Mesenchymal stem cell (in vitro differentiated cells and primary cell): ENCODE measurements around the gene PIGBOS1.
A peak's percentile ranks its signal among the peaks of the same experiment; 100 is the strongest.

Experiments used
- DNase-seq: peaks from one replicate; pipeline ENCODE4 v3.0.0-alpha.2; 2013
- H2AFZ ChIP-seq: one replicate; pipeline ENCODE4 v1.6.1; 2013; ENCODE audit warnings: low read depth, mild to moderate bottlenecking, control low read depth, inconsistent platforms, low read length, moderate library complexity
- H2AK5ac ChIP-seq: 2 replicates; pipeline ENCODE4 v1.6.1; 2013; ENCODE audit warnings: low read length, moderate library complexity, mild to moderate bottlenecking, inconsistent platforms; ENCODE audit not compliant: severe bottlenecking
- H2BK120ac ChIP-seq: one replicate; pipeline ENCODE4 v1.6.1; 2013; ENCODE audit warnings: low read depth, mild to moderate bottlenecking, inconsistent platforms, low read length, moderate library complexity
- H2BK12ac ChIP-seq, 2 experiments: one replicate each; pipeline ENCODE4 v1.6.1; 2013; ENCODE audit warnings: inconsistent platforms in 2 of 2, low read length in 2 of 2, mild to moderate bottlenecking in 2 of 2, moderate library complexity in 2 of 2, control low read depth in 1 of 2
- H2BK15ac ChIP-seq: one replicate; pipeline ENCODE4 v1.6.1; 2013; ENCODE audit warnings: mild to moderate bottlenecking, low read depth, inconsistent platforms; ENCODE audit not compliant: poor library complexity, severe bottlenecking
- H2BK5ac ChIP-seq: 2 replicates; pipeline ENCODE4 v1.6.1; 2013; ENCODE audit warnings: low read depth, mild to moderate bottlenecking, low read length, control low read depth, inconsistent platforms; ENCODE audit not compliant: poor library complexity, severe bottlenecking
- H3K14ac ChIP-seq, 2 experiments: one replicate each; pipeline ENCODE4 v1.6.1; 2013; ENCODE audit warnings: inconsistent platforms in 2 of 2, low read length in 2 of 2, control low read depth in 1 of 2, mild to moderate bottlenecking in 1 of 2, moderate library complexity in 1 of 2
- H3K18ac ChIP-seq, 2 experiments: one replicate each; pipeline ENCODE4 v1.6.1; 2013; ENCODE audit warnings: inconsistent platforms in 2 of 2, low read length in 2 of 2, control low read depth in 1 of 2, low read depth in 1 of 2, mild to moderate bottlenecking in 1 of 2
- H3K23ac ChIP-seq, 2 experiments: one replicate each; pipeline ENCODE4 v1.6.1; 2013; ENCODE audit warnings: inconsistent platforms in 2 of 2, low read length in 2 of 2, mild to moderate bottlenecking in 2 of 2, moderate library complexity in 2 of 2, control low read depth in 1 of 2
- H3K27ac ChIP-seq: 2 replicates; pipeline ENCODE4 v1.5.1; 2013; ENCODE audit warnings: mild to moderate bottlenecking, moderate library complexity, low read length, control low read depth, inconsistent platforms; ENCODE audit not compliant: poor library complexity, severe bottlenecking
- H3K27me3 ChIP-seq, 2 experiments: 2 replicates each; pipeline versions ENCODE4 v1.6.1 to v1.7.0; 2013; ENCODE audit warnings: low read length in 2 of 2, mild to moderate bottlenecking in 2 of 2, moderate library complexity in 2 of 2, control low read depth in 1 of 2, inconsistent platforms in 1 of 2; ENCODE audit not compliant: control insufficient read depth in 1 of 2, insufficient read depth in 1 of 2
- H3K36me3 ChIP-seq, 2 experiments: 2 replicates each; pipeline versions ENCODE4 v1.6.1 to v1.7.0; 2013; ENCODE audit warnings: low read length in 2 of 2, control low read depth in 1 of 2, inconsistent platforms in 1 of 2, low read depth in 1 of 2, mild to moderate bottlenecking in 1 of 2; ENCODE audit not compliant: insufficient read depth in 2 of 2, control insufficient read depth in 1 of 2
- H3K4ac ChIP-seq, 2 experiments: one replicate each; pipeline ENCODE4 v1.6.1; 2013; ENCODE audit warnings: inconsistent platforms in 2 of 2, low read length in 2 of 2, mild to moderate bottlenecking in 2 of 2, moderate library complexity in 2 of 2, control low read depth in 1 of 2, low read depth in 1 of 2
- H3K4me1 ChIP-seq: 2 replicates; pipeline ENCODE4 v1.6.1; 2013; ENCODE audit warnings: low read depth, low read length, control low read depth; ENCODE audit not compliant: control insufficient read depth, insufficient read depth
- H3K4me2 ChIP-seq: 2 replicates; pipeline ENCODE4 v1.6.1; 2013; ENCODE audit warnings: low read length, mild to moderate bottlenecking, inconsistent platforms; ENCODE audit not compliant: poor library complexity, severe bottlenecking
- H3K4me3 ChIP-seq, 2 experiments: 2 replicates each; pipeline versions ENCODE4 v1.5.1 to v1.7.0; 2013; ENCODE audit warnings: low read length in 2 of 2, mild to moderate bottlenecking in 2 of 2, control low read depth in 1 of 2, low read depth in 1 of 2; ENCODE audit not compliant: insufficient read depth in 1 of 2
- H3K79me1 ChIP-seq: replicated peaks from 2 replicates; pipeline ENCODE4 v1.6.1; 2013; ENCODE audit warnings: mild to moderate bottlenecking, control low read depth, low read length, inconsistent platforms; ENCODE audit not compliant: poor library complexity, severe bottlenecking
- H3K9ac ChIP-seq: 2 replicates; pipeline ENCODE4 v1.7.0; 2013; ENCODE audit warnings: mild to moderate bottlenecking, low read length, moderate library complexity
- H3K9me3 ChIP-seq: 2 replicates; pipeline ENCODE4 v1.7.0; 2013; ENCODE audit warnings: mild to moderate bottlenecking, low read length; ENCODE audit not compliant: control insufficient read depth
- H4K8ac ChIP-seq: one replicate; pipeline ENCODE4 v1.6.1; 2013; ENCODE audit warnings: inconsistent platforms, mild to moderate bottlenecking, low read length, moderate library complexity
- H4K91ac ChIP-seq: one replicate; pipeline ENCODE4 v1.6.1; 2013; ENCODE audit warnings: mild to moderate bottlenecking, low read length, inconsistent platforms
- WGBS: methylation state at CpG from one replicate; pipeline ENCODE4 v1.1.7; 2013; ENCODE audit warnings: mixed read lengths; 5-methylcytosine and 5-hydroxymethylcytosine counted together

PIGBOS1 gene

GRCh38 chr15:55289746-55290527 is 29.0 kb downstream of the PIGBOS1 start, which contains the start of gene RAB27A:
Gene RAB27A (minus strand): TSS chr15:55289813. CDS start chr15:55234934, 54,879 bp downstream.
- H3K79me1 ChIP-seq: peaks cover 10% of the 10 kb centered on the region
- peak within 1 kb of the TSS; percentile 74 to 84 for H3K18ac ChIP-seq
- H3K27ac ChIP-seq: peak within 1 kb of the TSS; percentile 49
- peak within 1 kb of the TSS; percentile 80 for H4K91ac ChIP-seq
- DNase-seq: peak; percentile 87
- H3K9ac ChIP-seq: peak within 1 kb of the TSS; percentile 98
- peak within 1 kb of the TSS; percentile 96 for H2BK15ac ChIP-seq
- no peaks in the 10 kb centered on the region for H3K9me3 ChIP-seq
- no peak within 1 kb of the TSS for H2AK5ac ChIP-seq
- H3K23ac ChIP-seq: peak within 1 kb of the TSS in 1 of 2 experiments; percentile 75
- peak within 1 kb of the TSS; percentile 78 for H2BK120ac ChIP-seq
- WGBS: under 1% methylated on average over 52 of the region's 69 CpGs
- H3K36me3 ChIP-seq: peaks cover 0 to 7% of the 10 kb centered on the region in 2 experiments
- H3K27me3 ChIP-seq: no peaks in the 10 kb centered on the region
- peak within 1 kb of the TSS; percentile 89 to 91 for H3K14ac ChIP-seq
- H2BK5ac ChIP-seq: peak within 1 kb of the TSS; percentile 10
- H2AFZ ChIP-seq: peak within 1 kb of the TSS; percentile 60
- H4K8ac ChIP-seq: peak within 1 kb of the TSS; percentile 97
- H3K4me1 ChIP-seq: peaks cover 3% of the 10 kb centered on the region
- H2BK12ac ChIP-seq: peak within 1 kb of the TSS; percentile 71 to 75
- peak within 1 kb of the TSS; percentile 89 for H3K4me2 ChIP-seq
- peak within 1 kb of the TSS; percentile 52 to 89 for H3K4ac ChIP-seq
- H3K4me3 ChIP-seq: peak within 1 kb of the TSS; percentile 75 to 92

GRCh38 chr15:55289011-55289745 is 29.7 kb downstream of the PIGBOS1 start:
- 3% methylated on average over 33 of the region's 37 CpGs for WGBS

GRCh38 chr15:55288006-55288717 is 30.8 kb downstream of the PIGBOS1 start:
- Histone ChIP-seq H3K4me2 (no peak overlapping the region), H3K23ac (no peak overlapping the region), H3K9me3 (no peaks in the 10 kb centered on the region), H3K9ac (peak overlapping the region; percentile 98), H2AFZ (no peak overlapping the region), H3K18ac (no peak overlapping the region), H3K27ac (no peak overlapping the region), H3K36me3 (peaks cover 0 to 7% of the 10 kb centered on the region in 2 experiments), H3K4ac (no peak overlapping the region), H2BK12ac (no peak overlapping the region), H3K79me1 (peaks cover 12% of the 10 kb centered on the region), H3K14ac (no peak overlapping the region), H3K4me3 (peak overlapping the region in 1 of 2 experiments; percentile 92), H2BK5ac (no peak overlapping the region), H4K91ac (no peak overlapping the region), H3K27me3 (no peaks in the 10 kb centered on the region), H2BK15ac (no peak overlapping the region), H2AK5ac (no peak overlapping the region), H2BK120ac (no peak overlapping the region), H4K8ac (no peak overlapping the region), H3K4me1 (peaks cover 3% of the 10 kb centered on the region)
- WGBS: 98% methylated on average over 5 of the region's 8 CpGs
- no peak for DNase-seq

More at GRCh38 chr15:55289011-55289745, 29.7 kb downstream of the PIGBOS1 start:
- peaks cover 12% of the 10 kb centered on the region for H3K79me1 ChIP-seq
- peak overlapping the region; percentile 1 for H3K27ac ChIP-seq
- H2BK12ac ChIP-seq: peak overlapping the region in 1 of 2 experiments; percentile 75
- H2AFZ ChIP-seq: peak overlapping the region; percentile 20
- peak overlapping the region in 1 of 2 experiments; percentile 44 for H3K14ac ChIP-seq
- peak overlapping the region; percentile 74 for H4K91ac ChIP-seq
- peaks cover 0 to 7% of the 10 kb centered on the region in 2 experiments for H3K36me3 ChIP-seq
- peak overlapping the region; percentile 75 to 92 for H3K4me3 ChIP-seq
- peak overlapping the region; percentile 52 to 89 for H3K4ac ChIP-seq
- peak overlapping the region in 1 of 2 experiments; percentile 75 for H3K23ac ChIP-seq
- peak overlapping the region; percentile 78 for H2BK120ac ChIP-seq
- peak overlapping the region; percentile 74 to 84 for H3K18ac ChIP-seq
- H2BK5ac ChIP-seq: no peak overlapping the region
- H4K8ac ChIP-seq: peak overlapping the region; percentile 97
- peaks cover 3% of the 10 kb centered on the region for H3K4me1 ChIP-seq
- H3K4me2 ChIP-seq: peak overlapping the region; percentile 89
- no peaks in the 10 kb centered on the region for H3K27me3 ChIP-seq
- H2BK15ac ChIP-seq: peak overlapping the region; percentile 96
- H3K9ac ChIP-seq: peak overlapping the region; percentile 98
- peak; percentile 80 for DNase-seq
- no peak overlapping the region for H2AK5ac ChIP-seq
- H3K9me3 ChIP-seq: no peaks in the 10 kb centered on the region
